Small intestine (tissue), 7 donors: ENCODE results near the gene KLK5. TPM values are rescaled to one million over a fixed set of nuclear protein-coding genes. Genes with fewer than 3 reads are reported as not detected.

Experiments
- DNase-seq, 2 donors: peaks; one replicate each; pipeline versions ENCODE4 v3.0.0 to v3.0.0-alpha.2; 2013
- FAIRE-seq: peaks from 2 replicates; lab custom pipeline; 2012; peaks lifted over from hg19 to GRCh38; lab: Jason Lieb, UNC
- H3K27ac ChIP-seq, 3 donors: one replicate each; pipeline ENCODE4 v1.5.1; 2013; ENCODE audit warnings: low read length in 2 of 3, mild to moderate bottlenecking in 2 of 3, control low read depth in 1 of 3, inconsistent platforms in 1 of 3, low read depth in 1 of 3, moderate library complexity in 1 of 3
- H3K27me3 ChIP-seq, 3 donors: one replicate each; pipeline ENCODE4 v1.6.1; 2013; ENCODE audit warnings: low read length in 3 of 3, inconsistent platforms in 1 of 3; ENCODE audit not compliant: control insufficient read depth in 3 of 3, insufficient read depth in 3 of 3
- H3K36me3 ChIP-seq, 3 donors: one replicate each; pipeline ENCODE4 v1.6.1; 2013; ENCODE audit warnings: low read length in 3 of 3, inconsistent platforms in 1 of 3, low read depth in 1 of 3, mild to moderate bottlenecking in 1 of 3, moderate library complexity in 1 of 3; ENCODE audit not compliant: control insufficient read depth in 3 of 3, insufficient read depth in 2 of 3
- H3K4me1 ChIP-seq, 3 donors: one replicate each; pipeline ENCODE4 v1.6.1; 2013; ENCODE audit warnings: low read length in 2 of 3, inconsistent platforms in 1 of 3, low read depth in 1 of 3, mild to moderate bottlenecking in 1 of 3, moderate library complexity in 1 of 3; ENCODE audit not compliant: control insufficient read depth in 3 of 3, insufficient read depth in 2 of 3
- H3K4me3 ChIP-seq, 3 donors: one replicate each; pipeline ENCODE4 v1.5.1; 2013; ENCODE audit warnings: low read length in 3 of 3, control low read depth in 1 of 3, inconsistent platforms in 1 of 3, low read depth in 1 of 3, mild to moderate bottlenecking in 1 of 3, moderate library complexity in 1 of 3
- H3K9me3 ChIP-seq, 2 donors: one replicate each; pipeline ENCODE4 v1.6.1; 2013; ENCODE audit warnings: low read depth in 1 of 2, low read length in 1 of 2; ENCODE audit not compliant: control insufficient read depth in 2 of 2, insufficient read depth in 1 of 2
- WGBS, 3 donors: extraction: QIAGEN DNeasy Blood & Tissue Kit; methylation state at CpG; one replicate each; pipeline ENCODE4 v1.1.7; 2013; 5-methylcytosine and 5-hydroxymethylcytosine counted together
- polyA plus RNA-seq, 4 donors: library from polyadenylated mRNA; stranded (reverse) in 3 of 4; unstranded in 1 of 4; fragments of 200-250 nt in 3 of 4; fragments of 120-200 nt in 1 of 4; gene quantifications; one replicate each; pipeline versions ENCODE4 v1.2.1 to v1.2.3, GENCODE V29; 2013
- donor health status: healthy with polysubstance abuse.
- donor health status: control.
- donor health status: control.
- donor health status: Bipolar disorder and iron deficiency.
- donor health status: healthy.

The KLK5 gene
- polyA plus RNA-seq, 4 donors, result 0.10 TPM; not detected in 3

GRCh38 chr19:50964266-50964665 lies 11.4 kb upstream of the KLK5 start:
- Histone ChIP-seq H3K27ac (no peak overlapping the region), H3K27me3 (peaks cover 0 to 2% (median 0%) of the 10 kb centered on the region in 3 donors), H3K4me3 (no peak overlapping the region), H3K36me3 (no peaks in the 10 kb centered on the region), H3K4me1 (no peaks in the 10 kb centered on the region), H3K9me3 (no peaks in the 10 kb centered on the region)
- FAIRE-seq (no peak), DNase-seq (no peak)
- WGBS, 3 donors, result 64 to 81% (median 65%) methylated on average over 3 of the region's 3 CpGs

GRCh38 chr19:50963381-50963780 lies 10.5 kb upstream of the KLK5 start:
- Histone ChIP-seq H3K4me1 (no peaks in the 10 kb centered on the region), H3K27ac (no peak overlapping the region), H3K9me3 (no peaks in the 10 kb centered on the region), H3K27me3 (peaks cover 0 to 2% (median 0%) of the 10 kb centered on the region in 3 donors), H3K4me3 (no peak overlapping the region), H3K36me3 (no peaks in the 10 kb centered on the region)
- DNase-seq, result no peak
- WGBS, 3 donors, result 74 to 88% (median 83%) methylated on average over 6 of the region's 6 CpGs
- no peak for FAIRE-seq

DNA sequence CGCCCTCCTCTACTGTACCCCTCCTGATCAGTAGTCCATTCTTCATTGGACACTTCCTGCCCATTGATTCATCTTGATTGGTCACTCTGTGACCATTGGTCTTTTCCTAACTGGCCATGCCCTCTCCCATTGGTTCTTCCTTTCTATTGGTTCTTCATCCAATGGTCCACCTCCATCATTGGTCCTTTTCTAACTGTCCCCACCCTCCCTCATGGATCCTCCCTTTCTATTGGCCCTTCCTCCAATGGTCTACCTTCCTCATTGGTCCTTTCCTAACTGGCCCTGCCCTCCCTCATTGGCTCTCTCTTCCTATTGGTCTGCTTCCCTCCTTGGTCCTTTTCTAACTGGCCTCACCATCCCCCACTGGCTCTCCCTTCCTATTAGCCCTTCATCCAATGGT lies 9.4 kb upstream of the KLK5 start:
- 85 to 90% (median 89%) methylated on average over 1 of the region's 1 CpG for WGBS, 3 donors
- H3K27me3 ChIP-seq, result peaks cover 0 to 2% (median 0%) of the 10 kb centered on the region in 3 donors

DNA sequence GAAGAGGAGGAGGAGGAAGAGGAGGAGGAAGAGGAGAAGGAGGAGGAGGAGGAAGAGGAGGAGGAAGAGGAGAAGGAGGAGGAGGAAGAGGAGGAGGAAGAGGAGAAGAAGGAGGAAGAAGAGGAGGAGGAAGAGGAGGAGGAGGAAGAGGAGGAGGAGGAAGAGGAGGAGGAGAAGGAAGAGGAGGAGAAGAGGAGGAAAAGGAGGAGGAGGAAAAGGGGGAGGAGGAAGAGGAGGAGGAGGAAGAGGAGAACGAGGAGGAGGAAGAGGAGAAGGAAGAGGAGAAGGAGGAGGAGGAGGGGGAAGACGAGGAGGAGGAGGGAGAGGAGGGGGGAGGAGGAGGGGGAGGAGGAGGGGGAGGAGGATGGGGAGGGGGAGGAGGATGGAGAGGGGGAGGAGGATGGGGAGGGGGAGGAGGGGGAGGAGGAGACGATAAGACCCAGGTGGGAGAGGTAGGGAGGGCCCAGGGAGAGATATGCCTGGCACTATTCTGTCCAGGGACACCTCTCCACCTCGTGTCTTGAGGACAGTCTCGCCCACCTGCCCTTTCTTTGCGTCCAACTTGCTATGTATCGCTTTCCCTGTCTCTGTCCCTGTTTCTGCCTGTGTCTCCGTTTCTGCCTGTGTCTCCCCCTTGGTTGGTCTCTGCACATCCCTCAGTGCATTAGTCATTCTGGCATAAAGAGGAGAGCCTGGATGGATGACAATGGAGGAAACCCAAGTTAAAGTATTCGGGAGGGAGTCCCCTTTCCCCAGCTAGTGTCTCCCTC lies 7.1 kb upstream of the KLK5 start:
- Histone ChIP-seq H3K36me3 (no peaks in the 10 kb centered on the region), H3K27ac (no peak overlapping the region), H3K27me3 (peaks cover 0 to 2% (median 0%) of the 10 kb centered on the region in 3 donors), H3K4me3 (no peak overlapping the region), H3K9me3 (no peaks in the 10 kb centered on the region), H3K4me1 (no peaks in the 10 kb centered on the region)
- DNase-seq, result no peak
- FAIRE-seq, result no peak
- 59 to 63% (median 59%) methylated on average over 7 to 8 of the region's 9 CpGs for WGBS, 3 donors

More for the DNA sequence above, 9.4 kb upstream of the KLK5 start:
- no peak overlapping the region for H3K27ac ChIP-seq
- H3K9me3 ChIP-seq, result no peaks in the 10 kb centered on the region
- FAIRE-seq, result no peak
- no peaks in the 10 kb centered on the region for H3K4me1 ChIP-seq
- no peaks in the 10 kb centered on the region for H3K36me3 ChIP-seq
- DNase-seq, result no peak
- no peak overlapping the region for H3K4me3 ChIP-seq

GRCh38 chr19:50957587-50957986 lies 4.7 kb upstream of the KLK5 start:
- Histone ChIP-seq H3K36me3 (no peaks in the 10 kb centered on the region), H3K27me3 (no peaks in the 10 kb centered on the region), H3K4me3 (no peak overlapping the region), H3K27ac (no peak overlapping the region), H3K9me3 (no peaks in the 10 kb centered on the region), H3K4me1 (no peaks in the 10 kb centered on the region)
- FAIRE-seq, result no peak
- WGBS, 3 donors, result 60 to 70% (median 69%) methylated on average over 8 of the region's 8 CpGs
- no peak for DNase-seq

DNA sequence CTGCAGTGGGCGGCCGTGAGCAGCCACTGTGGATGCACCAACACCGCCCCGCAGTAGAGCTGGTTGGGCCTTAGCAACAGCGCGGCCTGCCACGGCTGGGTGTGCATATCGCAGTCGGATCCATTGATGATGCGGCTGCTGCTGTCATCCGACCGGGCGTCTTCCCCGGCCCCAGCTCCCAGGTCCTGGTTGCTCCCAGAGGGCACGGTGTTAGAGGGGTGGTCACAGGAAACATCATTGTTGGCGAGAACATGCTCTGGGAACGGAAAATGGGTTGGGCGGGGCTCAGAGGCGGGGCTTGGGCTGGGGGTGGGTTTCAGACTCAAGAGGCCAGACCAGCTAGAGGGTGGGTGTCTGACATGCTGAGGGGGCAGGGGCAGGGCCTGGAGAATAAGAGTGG lies 3.0 kb downstream of the KLK5 start:
- 55 to 60% (median 60%) methylated on average over 19 of the region's 19 CpGs for WGBS, 3 donors
- H3K27me3 ChIP-seq, result peaks cover 0 to 3% (median 0%) of the 10 kb centered on the region in 3 donors
- H3K27ac ChIP-seq, result no peak overlapping the region
- H3K9me3 ChIP-seq, result peaks cover 0 to 2% of the 10 kb centered on the region in 2 donors
- no peak for FAIRE-seq
- no peaks in the 10 kb centered on the region for H3K36me3 ChIP-seq
- DNase-seq, result no peak
- H3K4me1 ChIP-seq, result no peaks in the 10 kb centered on the region
- H3K4me3 ChIP-seq, result no peak overlapping the region

DNA sequence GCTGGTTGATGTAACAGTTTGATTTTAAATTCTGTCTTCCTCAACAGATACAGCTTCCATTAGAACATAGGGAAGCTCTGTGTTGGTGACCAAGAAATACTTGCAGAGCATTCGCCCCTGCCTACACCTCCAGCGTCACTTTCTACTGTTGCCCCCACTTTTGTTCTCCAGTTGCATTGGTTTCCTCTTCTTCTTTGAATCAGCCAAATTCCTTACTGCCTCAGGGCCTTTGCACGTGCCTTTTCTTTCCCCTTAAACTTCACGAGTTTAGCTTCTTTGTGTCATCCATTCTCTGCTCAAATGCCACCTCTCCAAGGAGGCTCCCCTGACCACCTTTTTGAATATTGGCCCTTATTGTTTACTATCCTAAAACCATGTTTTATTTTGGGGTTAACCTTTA lies 5.7 kb downstream of the KLK5 start:
- no peaks in the 10 kb centered on the region for H3K4me1 ChIP-seq
- H3K27me3 ChIP-seq, result peaks cover 0 to 5% (median 0%) of the 10 kb centered on the region in 3 donors
- 78 to 90% (median 79%) methylated on average over 4 of the region's 4 CpGs for WGBS, 3 donors
- H3K27ac ChIP-seq, result no peak overlapping the region
- no peak for DNase-seq
- H3K9me3 ChIP-seq, result peaks cover 0 to 2% of the 10 kb centered on the region in 2 donors
- no peak for FAIRE-seq
- no peaks in the 10 kb centered on the region for H3K36me3 ChIP-seq
- H3K4me3 ChIP-seq, result no peak overlapping the region

GRCh38 chr19:50944795-50945194 lies 8.0 kb downstream of the KLK5 start:
- FAIRE-seq (no peak), DNase-seq (no peak)
- H3K9me3 ChIP-seq, result no peaks in the 10 kb centered on the region
- H3K27me3 ChIP-seq, result peaks cover 0 to 2% (median 0%) of the 10 kb centered on the region in 3 donors
- no peaks in the 10 kb centered on the region for H3K36me3 ChIP-seq
- H3K27ac ChIP-seq, result no peak overlapping the region
- 63 to 66% (median 64%) methylated on average over 4 of the region's 4 CpGs for WGBS, 3 donors
- H3K4me1 ChIP-seq, result no peaks in the 10 kb centered on the region
- H3K4me3 ChIP-seq, result no peak overlapping the region
